ENCODE data around the gene LNX2.

The LNX2 gene

DNA sequence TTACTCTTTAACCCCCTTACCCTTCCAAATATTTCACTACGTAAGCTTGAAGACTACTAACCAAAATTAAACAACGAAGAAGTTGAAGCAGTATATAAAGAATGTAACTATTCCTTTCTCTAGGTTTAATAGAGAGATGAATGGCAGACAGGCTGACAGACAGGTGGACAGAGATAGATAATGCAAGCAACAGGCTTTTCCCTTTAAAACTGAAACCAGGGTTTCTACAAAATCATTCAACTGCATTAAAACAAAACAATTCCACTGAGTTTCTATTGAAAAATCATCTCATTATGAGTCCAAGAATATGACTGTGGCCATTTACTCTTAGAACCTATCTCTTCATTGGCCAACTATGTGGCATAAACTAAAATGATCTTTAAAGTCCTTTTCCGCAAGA, 15.2 kb downstream of the LNX2 start:
- no peak for DNase-seq

DNA sequence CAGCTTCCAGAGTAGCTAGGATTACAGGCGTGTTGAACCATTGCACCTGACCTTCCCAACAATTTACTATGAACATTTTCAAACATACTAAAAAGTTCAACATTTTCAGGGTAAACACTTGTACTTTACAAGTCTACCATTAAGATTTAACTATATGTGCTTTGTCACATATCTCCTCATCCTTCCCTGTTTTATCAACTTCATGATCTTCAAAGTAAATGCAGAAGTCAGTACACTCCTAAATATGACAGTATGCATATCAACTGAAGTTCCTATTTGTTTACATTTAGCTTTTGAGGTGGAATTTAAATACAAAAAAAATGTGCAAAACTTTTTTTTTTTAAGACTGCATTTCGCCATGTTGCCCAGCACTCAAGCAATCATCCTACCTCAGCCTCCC, 18.5 kb downstream of the LNX2 start:
- DNase-seq, result no peak

DNA sequence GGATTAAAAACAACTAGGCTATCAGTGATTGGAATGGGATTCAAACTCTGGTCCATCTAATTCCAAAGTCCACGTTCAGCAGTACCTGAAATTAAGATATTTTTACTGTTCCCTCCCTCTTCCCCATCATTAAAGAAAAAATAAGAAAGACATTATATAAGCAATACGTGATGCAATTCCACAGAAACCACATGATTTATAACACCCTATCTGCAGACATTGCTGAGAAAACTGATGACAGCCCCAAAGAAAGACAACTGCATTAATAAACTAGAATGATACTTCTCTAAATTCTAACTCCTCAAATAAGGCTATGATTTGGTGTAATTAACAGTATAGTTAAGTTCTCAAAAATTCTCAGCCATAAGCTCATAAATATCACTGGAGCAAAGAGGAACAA, 19.1 kb downstream of the LNX2 start:
- no peak for DNase-seq

DNA sequence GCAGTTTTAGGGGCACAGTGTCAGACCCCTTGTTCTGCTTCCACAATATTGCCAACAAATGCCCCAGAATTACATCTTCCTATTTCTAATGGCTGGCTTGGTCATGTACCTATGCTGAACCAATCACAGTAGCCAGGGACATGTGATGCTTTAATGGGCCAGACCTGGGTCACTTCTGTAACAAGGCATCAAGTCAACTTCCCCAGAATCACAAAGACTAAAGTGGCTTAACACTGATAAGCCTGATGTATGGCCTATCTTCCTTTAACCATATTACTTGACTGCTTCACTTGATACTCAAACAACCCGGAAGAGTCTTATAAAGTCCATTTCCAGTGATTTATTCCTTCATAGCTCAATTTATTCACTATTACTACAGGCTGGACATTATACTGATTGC, 19.6 kb downstream of the LNX2 start:
- DNase-seq, result no peak

DNA sequence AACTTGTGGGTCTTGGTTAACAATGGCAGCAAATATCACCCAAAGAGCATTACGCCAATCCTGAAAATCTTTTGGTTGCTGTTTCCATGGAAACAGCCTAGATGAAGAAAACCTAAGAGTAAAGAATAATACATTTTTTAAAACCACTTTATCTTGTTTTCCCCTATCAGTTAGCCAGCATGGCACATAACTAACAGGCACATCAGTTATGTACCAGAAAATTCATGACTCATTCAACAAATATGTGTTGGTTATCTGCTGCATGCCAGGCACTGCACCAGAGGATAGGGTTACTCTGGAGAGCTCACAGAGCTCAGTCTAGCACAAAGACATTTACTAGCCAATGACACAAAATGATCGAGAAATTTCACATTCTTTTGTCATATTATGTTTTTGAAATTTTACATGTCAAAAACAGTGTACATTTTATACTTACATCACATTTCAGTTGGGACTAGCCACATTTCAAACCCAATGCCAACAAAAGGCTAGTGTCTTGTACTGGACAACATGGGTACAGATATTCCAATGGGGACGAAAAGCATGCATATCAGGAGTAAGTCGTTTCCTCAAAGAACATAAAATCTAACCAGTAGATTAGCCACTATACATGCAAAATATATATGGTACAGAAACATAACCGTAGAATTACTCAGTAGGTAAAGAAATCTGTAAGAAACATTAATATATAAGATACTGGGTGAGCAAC, 20.3 kb downstream of the LNX2 start:
- DNase-seq, result no peak

DNA sequence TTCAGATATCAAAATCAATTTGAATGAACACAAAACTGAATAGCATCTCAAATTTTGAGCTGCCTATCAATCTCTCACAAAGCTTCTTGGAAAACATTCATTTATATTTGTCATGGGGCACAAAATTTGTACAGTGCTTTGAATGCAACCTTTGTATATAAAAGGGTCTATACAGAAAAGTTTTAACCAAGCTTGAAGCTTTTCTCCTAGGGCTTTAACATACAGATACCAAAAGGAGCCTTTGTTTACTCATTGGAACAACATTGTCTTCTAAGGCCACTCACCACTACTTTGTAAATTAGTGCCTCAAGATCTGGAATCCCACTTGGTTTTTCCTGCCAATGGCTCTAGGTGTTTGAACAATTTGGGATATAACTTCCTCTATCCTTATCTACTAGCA, 21.2 kb downstream of the LNX2 start:
- no peak for DNase-seq

DNA sequence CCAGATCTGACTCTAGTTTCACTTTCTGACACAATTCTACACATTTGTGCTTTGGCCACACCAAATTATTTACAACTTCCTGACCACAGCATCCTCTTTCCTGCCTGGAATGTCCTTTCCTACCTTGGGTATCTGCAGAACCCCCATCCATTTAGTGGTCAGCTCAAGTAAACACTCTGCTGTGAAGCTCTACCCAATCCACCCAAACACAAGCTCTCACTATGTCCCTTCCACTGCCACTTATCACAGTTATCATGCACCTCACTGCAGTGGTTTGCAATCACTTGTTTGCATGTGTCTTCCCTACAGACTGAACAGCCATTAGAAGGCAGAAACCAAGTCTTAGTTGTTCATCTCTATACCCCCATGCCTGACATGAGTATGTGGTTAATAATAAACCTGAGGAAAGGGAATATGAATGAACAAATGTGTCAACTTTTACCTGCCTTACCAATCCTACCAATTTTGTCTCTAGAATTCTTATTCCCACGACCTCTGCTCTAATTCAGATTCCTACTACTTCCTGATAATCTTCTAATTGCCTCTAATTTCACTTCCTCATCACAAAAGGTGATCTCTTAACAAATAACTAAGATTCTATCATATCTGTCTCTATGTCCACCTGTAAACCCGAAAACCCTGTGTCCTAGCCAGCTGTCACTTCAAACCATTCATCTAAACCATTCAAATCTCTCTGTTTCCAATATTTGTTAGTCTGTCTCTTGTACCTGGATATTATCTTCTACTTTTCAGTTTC, 25.1 kb downstream of the LNX2 start:
- no peak for DNase-seq

DNA sequence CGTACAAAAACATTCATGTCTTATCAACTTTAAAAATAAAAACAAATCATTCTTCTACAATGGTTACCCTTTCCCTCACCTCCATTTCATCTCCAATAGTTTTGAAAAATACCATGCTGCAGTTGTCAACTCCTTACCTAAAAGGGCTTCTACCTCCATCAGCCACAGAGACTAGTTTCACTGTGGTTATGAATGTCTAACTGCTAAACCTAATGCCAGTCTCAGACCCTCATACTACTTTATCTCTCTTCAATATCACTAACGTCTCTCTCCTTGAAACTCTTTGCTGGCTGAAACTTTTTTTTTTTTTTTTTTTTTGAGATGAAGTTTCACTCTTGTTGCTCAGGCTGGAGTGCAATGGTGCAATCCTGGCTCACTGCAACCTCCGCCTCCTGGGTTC, 27.1 kb downstream of the LNX2 start:
- no peak for DNase-seq

DNA sequence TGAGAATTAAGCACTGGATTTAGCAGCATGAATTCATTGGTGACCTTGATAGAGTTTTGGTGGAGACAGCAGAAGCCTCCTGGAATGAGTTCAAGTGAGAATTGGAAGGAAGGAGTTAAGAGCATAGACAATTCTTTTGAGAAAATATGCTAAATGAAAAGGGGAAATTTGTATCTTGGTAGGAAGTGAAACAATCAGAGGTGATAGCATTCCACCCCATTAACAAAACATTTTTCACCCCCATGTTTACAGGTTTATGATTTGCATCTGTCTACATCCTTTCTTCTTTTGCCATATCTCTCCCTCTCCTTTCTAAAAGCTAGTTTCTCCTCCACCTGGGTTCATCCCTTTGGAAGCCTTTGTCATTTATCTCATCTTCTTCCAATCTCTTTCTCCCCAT, 27.5 kb downstream of the LNX2 start:
- no peak for DNase-seq

DNA sequence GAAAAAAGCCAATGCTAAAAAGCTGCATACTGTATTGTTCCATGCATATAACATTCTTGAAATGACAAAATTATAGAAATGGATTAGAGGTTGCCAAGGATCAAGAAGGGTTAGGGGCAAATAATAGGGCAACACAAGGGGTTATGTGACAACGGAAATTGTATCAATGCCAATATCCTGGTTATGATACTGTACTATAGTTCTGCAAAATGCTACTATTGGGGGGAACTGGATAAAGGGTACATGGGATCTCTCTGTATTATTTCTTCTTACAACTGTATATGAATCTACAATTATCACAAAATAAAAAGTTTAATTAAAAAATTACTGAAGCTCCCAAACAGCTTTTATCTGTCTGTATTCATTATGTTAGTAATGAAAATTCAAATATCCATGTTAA, 31.9 kb downstream of the LNX2 start:
- no peak for DNase-seq

DNA sequence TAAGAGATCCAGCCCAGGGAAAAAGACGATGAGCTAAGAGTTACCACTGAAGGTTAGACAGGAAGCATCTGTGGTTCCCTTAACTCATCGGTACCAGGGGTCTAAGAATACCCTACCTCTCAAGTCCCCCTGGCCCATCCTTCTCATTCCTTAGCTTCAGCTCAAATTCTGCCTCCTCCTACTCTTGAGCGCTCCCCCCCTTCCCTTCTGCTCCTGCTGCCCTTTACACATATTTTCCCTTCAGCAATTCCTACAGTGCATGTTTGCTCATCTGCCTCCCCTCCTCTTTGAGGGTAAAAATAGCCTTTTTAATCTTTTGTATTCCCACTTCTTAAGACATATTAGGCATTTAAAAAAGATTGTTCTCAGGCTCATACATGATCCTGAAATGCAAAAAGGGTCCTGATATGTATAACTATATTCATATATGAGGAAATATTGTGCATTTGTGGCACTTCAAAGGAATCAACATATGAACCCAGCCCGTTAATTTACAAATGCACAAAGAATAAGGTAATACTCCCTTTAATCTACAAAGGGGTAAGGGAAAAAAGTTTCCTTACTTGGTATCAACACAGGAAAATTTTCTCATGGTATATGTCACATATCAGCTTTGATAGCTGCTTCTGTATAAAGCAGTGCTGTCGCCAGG, 33.1 kb downstream of the LNX2 start:
- DNase-seq, result no peak

DNA sequence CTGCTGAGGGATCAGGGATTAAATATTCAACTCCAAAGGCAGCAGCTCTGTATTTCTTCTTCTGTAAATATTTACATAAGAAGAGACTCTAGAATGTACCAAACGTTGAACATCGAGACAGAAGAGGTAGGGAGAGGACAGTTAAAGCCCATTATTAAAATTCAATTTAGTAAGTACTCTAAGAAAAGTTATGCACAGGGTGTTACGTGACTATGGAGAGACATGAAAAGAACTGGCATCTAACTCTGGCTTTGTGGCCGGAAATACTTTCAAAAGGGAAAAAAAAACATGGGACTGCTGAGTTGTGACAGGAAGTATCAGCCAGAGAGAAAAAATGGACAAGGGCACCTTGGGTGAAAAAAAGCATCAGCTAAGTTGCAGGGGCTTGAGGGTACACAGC, 36.7 kb downstream of the LNX2 start:
- no peak for DNase-seq

DNA sequence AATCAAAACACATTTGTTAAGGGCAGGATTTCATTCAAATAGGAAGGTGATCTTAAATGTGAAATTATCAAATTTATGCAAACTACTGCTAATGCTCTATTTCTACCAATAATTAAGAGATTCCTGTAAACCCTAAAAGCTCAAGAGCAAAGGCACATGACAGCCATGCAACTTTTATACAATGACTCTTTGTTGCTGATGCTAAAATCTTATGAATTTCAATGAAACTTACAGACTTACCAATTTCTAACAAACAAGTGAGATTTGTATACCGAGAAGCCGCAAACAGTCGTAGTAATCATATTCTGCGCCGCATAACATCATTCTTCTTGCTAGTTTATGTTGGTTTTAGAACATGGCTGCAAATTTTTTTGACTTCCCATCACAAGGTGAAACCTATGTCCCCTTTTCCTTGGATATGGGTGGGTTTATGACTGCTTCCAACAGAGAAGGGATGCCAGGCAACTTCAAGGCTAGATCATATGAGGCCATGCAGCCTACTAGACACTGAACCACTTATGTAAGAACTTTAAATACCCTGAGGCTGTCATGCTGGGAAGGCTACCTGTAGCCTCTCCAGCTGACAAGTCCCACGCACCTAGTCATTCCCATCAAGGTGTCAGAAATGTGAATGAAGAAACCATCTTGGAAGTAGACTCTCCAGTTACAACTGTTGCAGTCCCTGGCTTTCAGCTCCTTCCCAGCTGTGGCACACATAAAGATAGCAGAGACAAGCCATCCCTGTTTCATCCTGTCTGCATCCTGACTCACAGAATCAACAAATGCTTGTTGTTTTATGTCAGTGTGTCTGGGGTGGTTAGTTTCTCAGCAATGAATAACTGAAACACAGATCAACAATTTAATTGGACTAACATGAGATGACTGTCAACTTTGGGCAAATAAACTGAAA, 42.0 kb downstream of the LNX2 start:
- no peak for DNase-seq

DNA sequence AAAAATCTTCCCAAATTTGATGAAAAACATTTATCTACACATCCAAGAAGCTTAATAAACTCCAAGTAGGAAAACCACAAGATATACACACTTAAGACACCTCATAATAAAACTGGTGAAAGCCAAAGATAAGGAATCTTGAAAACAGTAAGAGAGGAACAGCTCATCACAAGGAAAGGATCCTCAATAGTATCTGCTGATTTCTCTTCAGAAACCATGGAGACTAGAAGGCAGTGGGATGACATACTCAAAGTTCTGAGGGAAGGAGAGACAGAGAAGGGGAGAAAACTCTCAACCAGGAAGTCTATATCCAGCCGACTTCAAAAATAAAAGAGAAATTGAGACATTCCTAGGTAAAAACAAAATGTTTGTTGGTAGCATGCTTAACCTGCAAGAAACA, 45.7 kb downstream of the LNX2 start:
- DNase-seq, result no peak

DNA sequence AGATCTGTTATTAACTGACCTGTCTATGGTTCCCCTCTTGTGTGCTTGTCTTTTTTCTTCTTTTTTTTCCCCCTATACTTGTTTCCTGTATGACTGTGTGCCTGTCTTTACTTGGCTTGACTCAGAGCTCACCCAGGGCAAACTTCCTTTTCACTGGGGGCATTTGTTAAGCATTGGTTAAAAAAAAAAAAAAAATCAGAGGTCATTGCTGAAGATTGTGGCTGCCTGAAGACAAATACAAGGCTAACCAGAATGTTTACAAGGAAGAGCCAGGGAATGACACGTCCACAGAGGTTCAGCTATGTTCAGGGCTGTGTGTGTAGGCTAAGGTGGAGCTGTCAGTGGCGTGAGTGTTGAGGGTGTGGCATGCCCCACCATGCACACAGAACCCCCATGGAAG, 47.1 kb downstream of the LNX2 start:
- peak; percentile 24 for DNase-seq

DNA sequence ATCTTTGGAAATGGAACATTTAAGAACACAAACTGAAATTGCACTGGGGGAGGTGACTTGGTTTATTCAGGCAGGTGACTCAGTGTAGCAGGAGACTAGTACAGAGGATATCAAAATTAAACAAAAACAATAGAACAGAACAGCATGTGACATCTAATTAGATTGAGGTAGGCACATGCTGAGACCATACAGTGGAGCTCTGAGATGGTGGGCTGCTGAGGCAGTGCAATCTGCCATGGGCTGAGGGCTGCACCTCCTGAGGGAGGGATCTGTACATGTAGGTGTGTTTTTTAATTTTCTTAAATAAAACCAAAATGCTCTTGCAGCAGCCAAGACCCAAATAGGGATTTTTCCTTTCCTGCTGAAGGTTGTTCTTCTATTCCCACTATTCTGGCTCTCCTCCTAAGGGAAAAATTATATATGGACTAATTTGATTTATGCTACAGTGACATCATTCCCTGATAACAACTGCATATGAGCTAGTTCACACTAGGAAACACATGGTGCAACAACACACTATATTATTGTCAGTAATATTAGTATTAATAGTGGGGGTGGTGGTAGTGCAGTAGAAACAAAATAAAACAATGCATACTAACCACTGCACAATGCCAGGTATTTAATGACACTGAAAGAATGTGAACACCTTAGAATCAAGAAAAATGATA, 48.0 kb downstream of the LNX2 start:
- DNase-seq, result no peak

DNA sequence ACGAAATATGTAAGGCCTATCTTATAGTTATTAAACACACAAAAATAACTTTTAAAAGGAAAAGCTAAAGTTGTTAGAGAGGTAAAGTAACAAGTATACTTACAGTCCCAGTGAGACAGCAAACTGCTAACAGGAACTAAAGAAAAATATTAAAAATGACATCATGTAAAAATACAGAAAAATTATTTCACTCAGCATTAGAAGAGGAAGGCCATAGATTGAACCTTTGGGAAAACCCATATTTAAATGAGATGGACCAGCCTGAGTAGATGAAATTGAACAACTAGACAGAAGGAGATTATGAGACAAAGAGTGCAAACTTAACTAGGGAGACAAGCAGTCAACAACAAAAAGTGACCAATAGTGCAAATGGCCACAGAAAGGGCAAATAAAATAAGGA, 49.4 kb downstream of the LNX2 start:
- DNase-seq, result peak; percentile 12

DNA sequence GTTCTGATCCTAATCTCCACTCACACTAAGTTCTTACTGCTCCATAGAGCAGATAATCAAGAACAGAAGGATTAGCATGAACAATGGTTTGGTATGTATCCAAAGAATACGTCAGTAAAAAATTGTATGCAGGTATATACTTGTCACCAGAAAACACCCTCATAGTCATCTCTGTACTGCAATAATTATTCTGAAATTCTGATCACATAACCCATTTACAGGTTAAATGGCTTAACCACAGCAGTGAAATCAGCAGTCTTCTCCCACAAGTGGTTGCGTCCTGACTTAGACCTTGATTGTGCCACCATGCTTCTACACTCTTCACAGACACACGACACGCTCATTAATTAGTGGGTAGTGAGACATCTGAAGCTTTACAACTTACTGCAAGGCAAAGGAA, 50.9 kb downstream of the LNX2 start:
- no peak for DNase-seq

DNA sequence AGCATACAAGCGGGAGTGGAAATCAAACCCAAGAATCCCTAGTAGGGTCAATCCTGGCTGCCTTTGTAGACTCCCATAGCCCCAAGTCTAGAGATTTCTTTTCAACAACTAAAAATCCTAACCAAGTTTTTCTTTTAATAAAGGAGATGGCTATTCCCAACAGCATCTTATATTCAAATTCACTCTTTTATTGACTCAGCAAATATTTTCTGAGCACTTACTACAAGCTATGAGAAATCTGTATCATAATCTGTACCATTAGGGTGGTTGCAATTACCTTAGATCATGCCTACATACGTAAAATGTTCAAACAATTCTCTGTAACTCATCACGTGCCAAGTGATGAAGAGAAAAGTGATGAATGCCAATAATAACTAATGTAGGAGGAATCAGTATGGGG, 54.5 kb downstream of the LNX2 start:
- no peak for DNase-seq

DNA sequence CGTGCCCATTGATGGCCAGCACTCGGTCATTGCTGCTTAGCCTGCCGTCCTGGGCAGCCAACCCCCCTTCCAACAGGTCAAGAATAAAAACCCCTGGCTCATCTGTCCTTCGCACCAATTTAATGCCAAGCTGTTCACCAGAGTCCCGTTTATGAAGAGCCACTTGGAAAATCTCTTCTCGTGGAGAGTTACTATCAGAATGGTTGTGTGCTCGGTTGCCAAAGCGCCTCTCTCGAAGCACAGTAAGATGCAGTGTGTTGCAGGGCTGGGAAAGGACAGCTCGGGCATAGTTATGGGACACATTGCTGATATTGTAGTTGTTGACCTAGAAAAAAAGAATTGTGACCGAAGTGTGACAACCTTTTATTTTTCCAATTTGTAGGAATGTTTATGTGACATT, 57.9 kb downstream of the LNX2 start:
- no peak for DNase-seq

DNA sequence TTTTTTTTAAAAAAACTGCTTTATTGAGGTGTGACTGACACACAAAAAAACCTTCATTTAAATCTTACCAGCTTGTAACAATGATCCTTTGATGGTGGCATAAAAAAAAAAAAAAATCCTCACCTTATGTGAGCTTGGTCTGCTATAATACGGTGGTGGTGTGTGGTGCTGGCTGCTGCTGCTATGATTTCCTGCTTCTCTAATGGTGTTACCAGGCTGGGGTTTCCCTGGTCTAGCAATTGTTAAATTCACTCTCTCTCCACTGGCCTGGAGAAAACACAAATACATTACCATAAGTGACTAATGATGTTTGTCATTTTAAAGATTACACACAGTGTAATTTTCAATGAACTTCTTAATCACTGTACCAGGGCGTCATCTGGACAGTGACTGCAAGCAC, 60.6 kb downstream of the LNX2 start:
- DNase-seq, result no peak

DNA sequence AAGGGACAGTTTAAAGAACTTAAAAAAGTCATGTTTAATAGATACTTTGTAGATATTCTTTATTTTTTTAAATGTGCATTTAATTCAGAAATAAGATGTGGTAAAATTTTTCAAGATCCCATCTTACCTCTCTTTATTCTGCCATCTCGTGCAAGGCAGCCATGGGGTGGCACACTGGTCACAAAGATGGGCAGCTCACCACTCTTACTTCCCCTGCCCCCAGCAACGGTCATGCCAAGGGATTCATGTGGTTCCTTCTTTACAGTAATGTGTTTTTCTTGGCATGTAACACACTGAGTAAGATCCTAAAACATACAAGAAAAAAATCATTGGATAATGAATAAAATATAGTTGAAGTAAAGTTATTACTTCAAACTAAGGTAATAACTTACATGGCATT, 64.2 kb downstream of the LNX2 start:
- peak; percentile 46 for DNase-seq

DNA sequence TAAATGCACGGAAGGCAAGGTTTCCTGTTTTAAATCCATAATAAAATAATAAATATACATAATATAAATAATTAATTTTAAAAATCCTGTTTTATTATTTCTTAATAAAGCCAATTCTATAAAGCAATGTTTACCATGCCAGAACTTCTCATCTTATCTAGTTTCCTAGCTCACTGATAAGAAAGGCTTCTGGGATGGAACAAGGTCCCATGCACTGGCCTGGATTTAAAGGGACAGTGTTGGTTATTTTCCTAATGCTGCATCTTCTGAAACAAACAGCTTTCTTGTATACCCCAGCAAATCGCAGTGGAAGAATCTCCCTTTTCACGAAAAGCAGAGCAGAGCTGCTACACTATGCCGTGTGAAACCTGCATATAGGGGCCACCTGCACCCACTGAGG, 68.8 kb downstream of the LNX2 start:
- DNase-seq, result no peak

All from suppressor macrophage treated with lipopolysaccharide for 4 hours (primary cell).